Peyer's patch (tissue), 4 donors: Measurements from ENCODE around the gene TIFAB. TPM values are rescaled to one million over a fixed set of nuclear protein-coding genes. Genes with fewer than 3 reads are reported as not detected.

ENCODE experiments used
- DNase-seq, 3 donors: peaks; one replicate each; pipeline ENCODE4 v3.0.0-alpha.2; 2017 to 2019
- H3K27ac ChIP-seq, 4 donors: fragments of 200-600 bp; sonication (generic); one replicate each; pipeline ENCODE4 v1.5.1; 2016 to 2019
- H3K27me3 ChIP-seq, 2 donors: fragments of 200-600 bp; sonication (generic); one replicate each; pipeline ENCODE4 v1.5.1; 2019
- H3K36me3 ChIP-seq, 3 donors: fragments of 200-600 bp; sonication (generic); one replicate each; pipeline ENCODE4 v1.5.1; 2016 to 2019
- H3K4me1 ChIP-seq, 4 donors: fragments of 200-600 bp; sonication (generic); one replicate each; pipeline ENCODE4 v1.5.1; 2016 to 2019
- H3K4me3 ChIP-seq, 4 donors: fragments of 200-600 bp; sonication (generic); 1 replicate in 3 of 4; 2 replicates in 1 of 4; pipeline ENCODE4 v1.5.1; 2016 to 2019; ENCODE audit warnings: mild to moderate bottlenecking in 1 of 4
- H3K9me3 ChIP-seq, 4 donors: fragments of 200-600 bp; sonication (generic); one replicate each; pipeline ENCODE4 v1.5.1; 2016 to 2019; ENCODE audit warnings: mild to moderate bottlenecking in 1 of 4
- POLR2A ChIP-seq, 2 donors: fragments of 450-650 bp; IDR thresholded peaks; one replicate each; pipeline ENCODE4 v1.5.1; 2017; ENCODE audit warnings: antibody characterized with exemption in 2 of 2, mild to moderate bottlenecking in 2 of 2, moderate library complexity in 2 of 2
- total RNA-seq, 4 donors: library from RNA; depleted of rRNA; stranded (reverse); fragments of >200 nt; gene quantifications; one replicate each; pipeline ENCODE4 v1.1.0, GENCODE V29; 2016
- TF ChIP-seq, protein P1 (sequence below), 6 experiments: fragments of 450-650 bp in 4 of 6; fragments of 200-600 bp in 2 of 6; sonication (generic) in 1 of 6; IDR thresholded peaks; one replicate each; pipeline ENCODE4 v1.5.1; 2017 to 2019; ENCODE audit warnings: antibody characterized with exemption in 6 of 6, mild to moderate bottlenecking in 3 of 6, moderate library complexity in 1 of 6

Gene TIFAB
- total RNA-seq, 4 donors from 2014 or later = 0.83 TPM; not detected in 3

DNA sequence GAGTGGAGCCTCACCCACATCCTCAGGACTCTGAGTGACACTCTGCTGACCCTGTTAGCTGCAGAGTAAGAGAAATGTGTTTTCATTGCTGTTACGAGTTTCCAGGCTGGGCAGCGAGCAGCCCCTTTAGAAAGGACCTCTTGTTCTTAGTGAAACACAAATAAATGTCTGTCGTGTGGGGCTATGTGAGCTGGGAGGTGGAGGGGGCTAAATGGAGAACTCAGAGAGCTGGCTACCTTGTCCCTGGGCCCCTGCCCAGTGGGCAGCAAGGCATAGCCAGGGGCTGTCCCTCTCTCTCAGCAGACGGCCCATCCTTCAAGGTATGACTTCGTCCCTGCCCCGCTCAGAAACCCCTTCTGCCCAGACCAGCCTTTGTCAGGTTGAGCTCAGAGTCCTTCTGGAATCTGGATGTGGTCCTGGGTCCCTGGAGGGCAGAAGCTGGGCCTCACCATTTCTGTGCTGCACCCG is 15.2 kb downstream of the TIFAB start:
- Histone ChIP-seq H3K9me3 (no peaks in the 10 kb centered on the region), H3K4me1 (peaks cover 0 to 20% (median 0%) of the 10 kb centered on the region in 4 donors), H3K4me3 (no peak overlapping the region), H3K36me3 (no peaks in the 10 kb centered on the region), H3K27ac (no peak overlapping the region), H3K27me3 (no peaks in the 10 kb centered on the region)
- TF ChIP-seq, protein P1, sequence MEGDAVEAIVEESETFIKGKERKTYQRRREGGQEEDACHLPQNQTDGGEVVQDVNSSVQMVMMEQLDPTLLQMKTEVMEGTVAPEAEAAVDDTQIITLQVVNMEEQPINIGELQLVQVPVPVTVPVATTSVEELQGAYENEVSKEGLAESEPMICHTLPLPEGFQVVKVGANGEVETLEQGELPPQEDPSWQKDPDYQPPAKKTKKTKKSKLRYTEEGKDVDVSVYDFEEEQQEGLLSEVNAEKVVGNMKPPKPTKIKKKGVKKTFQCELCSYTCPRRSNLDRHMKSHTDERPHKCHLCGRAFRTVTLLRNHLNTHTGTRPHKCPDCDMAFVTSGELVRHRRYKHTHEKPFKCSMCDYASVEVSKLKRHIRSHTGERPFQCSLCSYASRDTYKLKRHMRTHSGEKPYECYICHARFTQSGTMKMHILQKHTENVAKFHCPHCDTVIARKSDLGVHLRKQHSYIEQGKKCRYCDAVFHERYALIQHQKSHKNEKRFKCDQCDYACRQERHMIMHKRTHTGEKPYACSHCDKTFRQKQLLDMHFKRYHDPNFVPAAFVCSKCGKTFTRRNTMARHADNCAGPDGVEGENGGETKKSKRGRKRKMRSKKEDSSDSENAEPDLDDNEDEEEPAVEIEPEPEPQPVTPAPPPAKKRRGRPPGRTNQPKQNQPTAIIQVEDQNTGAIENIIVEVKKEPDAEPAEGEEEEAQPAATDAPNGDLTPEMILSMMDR (IDR thresholded peaks at IDR 0.05) = no peak
- TF ChIP-seq POLR2A (IDR thresholded peaks at IDR 0.05) = no peak
- peak in 1 of 3 donors; percentile 15 for DNase-seq

DNA sequence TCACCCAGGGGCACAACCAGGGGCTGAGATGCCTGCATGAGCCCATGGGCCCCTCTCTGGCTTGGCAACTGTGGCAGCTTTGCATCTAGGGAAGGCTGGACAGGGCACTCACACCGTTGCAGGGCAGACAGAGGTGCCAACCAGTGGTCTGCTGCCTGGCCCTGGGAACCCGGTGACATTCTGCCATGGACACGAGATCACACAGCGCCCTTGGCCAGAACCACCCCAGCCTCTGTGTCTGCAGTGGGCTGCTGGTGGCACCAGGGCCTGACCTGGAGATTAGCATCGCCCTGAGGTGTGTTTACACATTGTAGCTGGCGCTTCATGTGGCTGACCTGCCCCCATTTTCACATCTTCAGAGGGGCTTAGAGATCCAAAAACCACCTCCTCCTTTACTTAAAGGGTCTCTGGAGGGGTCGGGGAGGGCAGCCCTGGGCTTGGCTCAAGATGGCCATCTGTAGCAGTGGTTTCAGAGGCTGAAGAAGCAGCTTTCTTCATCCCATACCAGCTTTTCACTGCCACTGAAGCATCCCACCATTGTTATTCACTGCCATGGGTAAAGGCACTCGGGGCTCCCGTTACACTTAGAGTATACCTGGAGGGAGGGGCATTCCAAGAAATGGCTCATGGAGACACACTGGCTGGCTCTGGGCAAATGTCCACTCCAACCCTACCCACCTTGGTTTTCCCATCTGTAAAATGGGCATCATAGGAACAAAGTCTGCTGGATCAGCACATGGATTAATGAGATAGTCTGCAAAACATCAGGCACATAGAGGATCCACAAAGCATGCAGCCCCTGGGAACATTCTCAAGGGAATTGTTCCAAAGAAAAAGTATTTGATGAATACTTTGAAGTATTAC is 16.5 kb downstream of the TIFAB start:
- TF ChIP-seq POLR2A (IDR thresholded peaks at IDR 0.05) = no peak
- TF ChIP-seq, protein P1 (IDR thresholded peaks at IDR 0.05) = no peak
- H3K36me3 ChIP-seq = no peaks in the 10 kb centered on the region
- no peak overlapping the region for H3K27ac ChIP-seq
- no peaks in the 10 kb centered on the region for H3K9me3 ChIP-seq
- no peak overlapping the region for H3K4me3 ChIP-seq
- no peaks in the 10 kb centered on the region for H3K27me3 ChIP-seq
- H3K4me1 ChIP-seq = peaks cover 0 to 15% (median 0%) of the 10 kb centered on the region in 4 donors
- peak in 1 of 3 donors; percentile 36 for DNase-seq

- Histone ChIP-seq H3K36me3 (no peaks in the 10 kb centered on the region), H3K4me3 (no peak overlapping the region), H3K27ac (no peak overlapping the region), H3K9me3 (no peaks in the 10 kb centered on the region), H3K27me3 (no peaks in the 10 kb centered on the region), H3K4me1 (peaks cover 0 to 15% (median 0%) of the 10 kb centered on the region in 4 donors)
- peak in 1 of 3 donors; percentile 37 for DNase-seq
- no peak for TF ChIP-seq POLR2A (IDR thresholded peaks at IDR 0.05)
- TF ChIP-seq, protein P1 (IDR thresholded peaks at IDR 0.05) = no peak
Observed at GRCh38 chr5:135434591-135435466, 17.3 kb downstream of the TIFAB start.

GRCh38 chr5:135433681-135434426 is 18.3 kb downstream of the TIFAB start:
- Histone ChIP-seq H3K27me3 (no peaks in the 10 kb centered on the region), H3K4me3 (no peak overlapping the region), H3K4me1 (peaks cover 0 to 14% (median 0%) of the 10 kb centered on the region in 4 donors), H3K27ac (no peak overlapping the region), H3K9me3 (peaks cover 0 to under 1% (median under 1%) of the 10 kb centered on the region in 4 donors), H3K36me3 (no peaks in the 10 kb centered on the region)
- DNase-seq = peak in 1 of 3 donors; percentile 40
- TF ChIP-seq, protein P1 (IDR thresholded peaks at IDR 0.05) = no peak
- TF ChIP-seq POLR2A (IDR thresholded peaks at IDR 0.05) = no peak

GRCh38 chr5:135432113-135432512 is 20.0 kb downstream of the TIFAB start:
- TF ChIP-seq, protein P1 (IDR thresholded peaks at IDR 0.05) = no peak
- TF ChIP-seq POLR2A (IDR thresholded peaks at IDR 0.05) = no peak
- H3K36me3 ChIP-seq = no peaks in the 10 kb centered on the region
- no peaks in the 10 kb centered on the region for H3K27me3 ChIP-seq
- no peaks in the 10 kb centered on the region for H3K4me1 ChIP-seq
- H3K4me3 ChIP-seq = no peak overlapping the region
- peaks cover 0 to 6% (median 3%) of the 10 kb centered on the region in 4 donors for H3K9me3 ChIP-seq
- H3K27ac ChIP-seq = no peak overlapping the region
- no peak for DNase-seq
